Measurements from ENCODE around the gene GTF3C2. TPM values are rescaled to one million over a fixed set of nuclear protein-coding genes. Genes with fewer than 3 reads are reported as not detected.

The GTF3C2 gene
- total and polyA plus RNA-seq, 9 of the 15 experiments (the other 6 are each of a cell fraction or from before 2014, with no cell fraction given): 35.5 to 96.8 (median 53.0) TPM

- TF ChIP-seq POLR2AphosphoS5 (IDR thresholded peaks at IDR 0.05; ENCODE audit: control insufficient read depth, insufficient read depth, low read depth, low read length): peak; percentile 36; the same call in 1 of the 2 replicates
- no peak for TF ChIP-seq IRF2 (CRISPR knock-in tag; IDR thresholded peaks at IDR 0.05)
- TF ChIP-seq GABPB1 (CRISPR knock-in tag; IDR thresholded peaks at IDR 0.05): no peak
- TF ChIP-seq ZNF785 (CRISPR knock-in tag; IDR thresholded peaks at IDR 0.05): no peak
- TF ChIP-seq, protein P1, sequence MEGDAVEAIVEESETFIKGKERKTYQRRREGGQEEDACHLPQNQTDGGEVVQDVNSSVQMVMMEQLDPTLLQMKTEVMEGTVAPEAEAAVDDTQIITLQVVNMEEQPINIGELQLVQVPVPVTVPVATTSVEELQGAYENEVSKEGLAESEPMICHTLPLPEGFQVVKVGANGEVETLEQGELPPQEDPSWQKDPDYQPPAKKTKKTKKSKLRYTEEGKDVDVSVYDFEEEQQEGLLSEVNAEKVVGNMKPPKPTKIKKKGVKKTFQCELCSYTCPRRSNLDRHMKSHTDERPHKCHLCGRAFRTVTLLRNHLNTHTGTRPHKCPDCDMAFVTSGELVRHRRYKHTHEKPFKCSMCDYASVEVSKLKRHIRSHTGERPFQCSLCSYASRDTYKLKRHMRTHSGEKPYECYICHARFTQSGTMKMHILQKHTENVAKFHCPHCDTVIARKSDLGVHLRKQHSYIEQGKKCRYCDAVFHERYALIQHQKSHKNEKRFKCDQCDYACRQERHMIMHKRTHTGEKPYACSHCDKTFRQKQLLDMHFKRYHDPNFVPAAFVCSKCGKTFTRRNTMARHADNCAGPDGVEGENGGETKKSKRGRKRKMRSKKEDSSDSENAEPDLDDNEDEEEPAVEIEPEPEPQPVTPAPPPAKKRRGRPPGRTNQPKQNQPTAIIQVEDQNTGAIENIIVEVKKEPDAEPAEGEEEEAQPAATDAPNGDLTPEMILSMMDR (IDR thresholded peaks at IDR 0.05 in 2 of 3, conservative IDR thresholded peaks at IDR 0.05 in 1 of 3; ENCODE audit: insufficient read depth in 2 of 3, low read depth in 1 of 3, low read length in 3 of 3): peak; percentile 71 to 76 (median 76)
- 0 out of 2 replicates have a peak, but pooled peaks have one; percentile 4 for TF ChIP-seq PBX2 (CRISPR knock-in tag; IDR thresholded peaks at IDR 0.05; ENCODE audit: low read depth)
- TF ChIP-seq PBX2 (tag; conservative IDR thresholded peaks at IDR 0.05; ENCODE audit: low read depth): no peak
- TF ChIP-seq, protein P2, sequence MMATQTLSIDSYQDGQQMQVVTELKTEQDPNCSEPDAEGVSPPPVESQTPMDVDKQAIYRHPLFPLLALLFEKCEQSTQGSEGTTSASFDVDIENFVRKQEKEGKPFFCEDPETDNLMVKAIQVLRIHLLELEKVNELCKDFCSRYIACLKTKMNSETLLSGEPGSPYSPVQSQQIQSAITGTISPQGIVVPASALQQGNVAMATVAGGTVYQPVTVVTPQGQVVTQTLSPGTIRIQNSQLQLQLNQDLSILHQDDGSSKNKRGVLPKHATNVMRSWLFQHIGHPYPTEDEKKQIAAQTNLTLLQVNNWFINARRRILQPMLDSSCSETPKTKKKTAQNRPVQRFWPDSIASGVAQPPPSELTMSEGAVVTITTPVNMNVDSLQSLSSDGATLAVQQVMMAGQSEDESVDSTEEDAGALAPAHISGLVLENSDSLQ (IDR thresholded peaks at IDR 0.05): peak; percentile 89
- TF ChIP-seq NFE2 (IDR thresholded peaks at IDR 0.05; ENCODE audit: low read depth): 0 out of 2 replicates have a peak, but pooled peaks have one; percentile 19
- 0 out of 2 replicates have a peak, but pooled peaks have one; percentile 39 for TF ChIP-seq SMAD4 (CRISPR knock-in tag; conservative IDR thresholded peaks at IDR 0.05)
- TF ChIP-seq GATAD2B (IDR thresholded peaks at IDR 0.05; ENCODE audit: borderline replicate concordance): no peak
- TF ChIP-seq RCOR1 (IDR thresholded peaks at IDR 0.05; ENCODE audit: borderline replicate concordance in 1 of 2, low read depth in 2 of 2, low read length in 2 of 2): peak in 1 of 2 experiments; percentile 86; a peak in 1 of 4 replicates
- TF ChIP-seq TCFL5 (CRISPR knock-in tag; conservative IDR thresholded peaks at IDR 0.05): no peak
- no peak for TF ChIP-seq HCFC1 (IDR thresholded peaks at IDR 0.05; ENCODE audit: low read depth, low read length)
- peak; percentile 91 for TF ChIP-seq JUNB (CRISPR knock-in tag; conservative IDR thresholded peaks at IDR 0.05)
- TF ChIP-seq ZBTB9 (CRISPR knock-in tag; IDR thresholded peaks at IDR 0.05): no peak
- TF ChIP-seq, protein P3, sequence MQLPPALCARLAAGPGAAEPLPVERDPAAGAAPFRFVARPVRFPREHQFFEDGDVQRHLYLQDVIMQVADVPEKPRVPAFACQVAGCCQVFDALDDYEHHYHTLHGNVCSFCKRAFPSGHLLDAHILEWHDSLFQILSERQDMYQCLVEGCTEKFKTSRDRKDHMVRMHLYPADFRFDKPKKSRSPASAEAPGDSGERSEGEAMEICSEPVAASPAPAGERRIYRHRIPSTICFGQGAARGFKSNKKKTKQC (CRISPR knock-in tag; IDR thresholded peaks at IDR 0.05): no peak
These were observed 35.5 kb downstream of the GTF3C2 start (continued) for GRCh38 chr2:27320958-27321543.
